Measurements from ENCODE around the gene METRNL.

- TF ChIP-seq POLR2A (IDR thresholded peaks at IDR 0.05; ENCODE audit: low read depth, low read length) (no peak), TAF1 (IDR thresholded peaks at IDR 0.05; ENCODE audit: borderline replicate concordance, low read depth, low read length) (no peak)
These were observed 3.0 kb downstream of the METRNL start for GRCh38 chr17:83082424-83082823.
